RWPE1 (cell line): ENCODE results near the gene DDIAS.

ENCODE experiments used
- CTCF ChIA-PET: fragments of 350-600 bp; sonication (Branson Sonifier 250); formaldehyde crosslinking; extraction: SDS; loops from one replicate; lab custom pipeline; 2021; lab: Yijun Ruan, JAX
- POLR2A ChIA-PET: fragments of 400-600 bp; formaldehyde crosslinking; extraction: SDS; loops from one replicate; lab custom pipeline; 2020; ENCODE audit warnings: antibody characterized with exemption; ENCODE audit not compliant: low non-redundant PET; lab: Yijun Ruan, JAX
- DNase-seq: peaks from one replicate; pipeline ENCODE4 v3.0.0; 2012; ENCODE audit warnings: low spot score
- H3K27ac ChIP-seq: fragments of 450-650 bp; 2 replicates; pipeline ENCODE4 v1.5.1; 2017
- CTCF ChIP-seq: fragments of 450-650 bp; conservative IDR thresholded peaks from 2 replicates; pipeline ENCODE4 v1.5.1; 2017; ENCODE audit warnings: low read depth, mild to moderate bottlenecking

Gene DDIAS

GRCh38 chr11:82980292-82980691 is 78.8 kb downstream of the DDIAS start:
- no peak overlapping the region for H3K27ac ChIP-seq
- no peak for TF ChIP-seq CTCF
- DNase-seq = peak; percentile 82
- POLR2A ChIA-PET = no interaction called here
- CTCF ChIA-PET = interaction anchor here (0.6 kb wide), 1 partner anchor 45 kb away, joined by 3 read pairs; no protein-coding TSS in a partner anchor

GRCh38 chr11:82980947-82981346 is 79.4 kb downstream of the DDIAS start:
- no peak for TF ChIP-seq CTCF
- CTCF ChIA-PET = interaction anchor here (0.6 kb wide), 1 partner anchor 45 kb away, joined by 3 read pairs; no protein-coding TSS in a partner anchor
- no peak overlapping the region for H3K27ac ChIP-seq
- POLR2A ChIA-PET = no interaction called here
- no peak for DNase-seq

GRCh38 chr11:82981852-82982251 is 80.3 kb downstream of the DDIAS start:
- ChIA-PET POLR2A (no interaction called here), CTCF (interaction anchor here (0.7 kb wide), 2 partner anchors 36 to 115 kb away, joined by 3 to 4 read pairs; no protein-coding TSS in a partner anchor)
- no peak for TF ChIP-seq CTCF
- DNase-seq = no peak
- no peak overlapping the region for H3K27ac ChIP-seq
